ENCODE results near the gene SLC27A6. TPM values are rescaled to one million over a fixed set of nuclear protein-coding genes. Genes with fewer than 3 reads are reported as not detected.

SLC27A6 gene
- total RNA-seq, 1 donor from 2014 or later = 0.15 TPM

- TF ChIP-seq, protein P1, sequence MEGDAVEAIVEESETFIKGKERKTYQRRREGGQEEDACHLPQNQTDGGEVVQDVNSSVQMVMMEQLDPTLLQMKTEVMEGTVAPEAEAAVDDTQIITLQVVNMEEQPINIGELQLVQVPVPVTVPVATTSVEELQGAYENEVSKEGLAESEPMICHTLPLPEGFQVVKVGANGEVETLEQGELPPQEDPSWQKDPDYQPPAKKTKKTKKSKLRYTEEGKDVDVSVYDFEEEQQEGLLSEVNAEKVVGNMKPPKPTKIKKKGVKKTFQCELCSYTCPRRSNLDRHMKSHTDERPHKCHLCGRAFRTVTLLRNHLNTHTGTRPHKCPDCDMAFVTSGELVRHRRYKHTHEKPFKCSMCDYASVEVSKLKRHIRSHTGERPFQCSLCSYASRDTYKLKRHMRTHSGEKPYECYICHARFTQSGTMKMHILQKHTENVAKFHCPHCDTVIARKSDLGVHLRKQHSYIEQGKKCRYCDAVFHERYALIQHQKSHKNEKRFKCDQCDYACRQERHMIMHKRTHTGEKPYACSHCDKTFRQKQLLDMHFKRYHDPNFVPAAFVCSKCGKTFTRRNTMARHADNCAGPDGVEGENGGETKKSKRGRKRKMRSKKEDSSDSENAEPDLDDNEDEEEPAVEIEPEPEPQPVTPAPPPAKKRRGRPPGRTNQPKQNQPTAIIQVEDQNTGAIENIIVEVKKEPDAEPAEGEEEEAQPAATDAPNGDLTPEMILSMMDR (IDR thresholded peaks at IDR 0.05) = no peak
- Histone ChIP-seq H3K36me3 (no peaks in the 10 kb centered on the region), H3K9me3 (no peaks in the 10 kb centered on the region), H3K27me3 (ENCODE audit: low read depth) (no peaks in the 10 kb centered on the region), H3K4me1 (no peaks in the 10 kb centered on the region), H3K4me3 (no peak overlapping the region), H3K27ac (no peak overlapping the region)
- intact Hi-C loops (cut with DNase I) = no loop called here
- DNase-seq (no peak), ATAC-seq (no peak)
Measured at GRCh38 chr5:129001841-129002526, 36.7 kb downstream of the SLC27A6 start.

GRCh38 chr5:129002527-129002842 lies 37.2 kb downstream of the SLC27A6 start:
- Histone ChIP-seq H3K36me3 (no peaks in the 10 kb centered on the region), H3K27me3 (ENCODE audit: low read depth) (no peaks in the 10 kb centered on the region), H3K27ac (no peak overlapping the region), H3K4me1 (no peaks in the 10 kb centered on the region), H3K9me3 (no peaks in the 10 kb centered on the region), H3K4me3 (no peak overlapping the region)
- intact Hi-C loops (cut with DNase I) = no loop called here
- no peak for ATAC-seq
- no peak for DNase-seq
- TF ChIP-seq, protein P1 (IDR thresholded peaks at IDR 0.05) = no peak

- H3K9me3 ChIP-seq = no peaks in the 10 kb centered on the region
- ATAC-seq (no peak), DNase-seq (no peak)
- H3K4me3 ChIP-seq = no peak overlapping the region
- no peaks in the 10 kb centered on the region for H3K27me3 ChIP-seq (ENCODE audit: low read depth)
- H3K27ac ChIP-seq = no peak overlapping the region
- H3K4me1 ChIP-seq = no peaks in the 10 kb centered on the region
- intact Hi-C loops (cut with DNase I) = no loop called here
- H3K36me3 ChIP-seq = no peaks in the 10 kb centered on the region
- TF ChIP-seq, protein P1 (IDR thresholded peaks at IDR 0.05) = no peak
Measured at GRCh38 chr5:129003232-129003631, 37.9 kb downstream of the SLC27A6 start.

DNA sequence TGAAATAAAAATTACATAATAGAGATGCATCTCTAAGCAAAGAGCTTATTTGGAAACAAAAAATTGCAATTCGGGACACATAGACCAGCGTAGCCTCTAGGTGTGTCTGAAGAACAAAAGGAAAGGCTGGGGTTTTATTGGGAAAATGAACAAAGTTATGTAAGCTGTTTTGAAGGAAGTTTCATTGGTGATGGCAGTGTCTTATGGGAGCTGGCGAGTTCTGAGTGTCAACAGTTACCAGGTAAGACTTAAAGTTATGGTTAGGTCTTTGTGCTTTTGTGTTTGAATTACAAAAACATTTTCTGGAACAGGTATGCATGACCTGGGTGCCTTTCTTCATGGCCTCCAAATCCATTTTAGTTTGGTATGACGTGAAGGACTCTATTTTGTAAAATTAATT lies 48.9 kb downstream of the SLC27A6 start:
- intact Hi-C loops (cut with DNase I) = no loop called here
- TF ChIP-seq, protein P1 (IDR thresholded peaks at IDR 0.05) = no peak
- no peak overlapping the region for H3K4me3 ChIP-seq
- no peaks in the 10 kb centered on the region for H3K36me3 ChIP-seq
- H3K27ac ChIP-seq = no peak overlapping the region
- ATAC-seq (no peak), DNase-seq (no peak)
- no peaks in the 10 kb centered on the region for H3K9me3 ChIP-seq
- H3K27me3 ChIP-seq (ENCODE audit: low read depth) = no peaks in the 10 kb centered on the region
- no peaks in the 10 kb centered on the region for H3K4me1 ChIP-seq

GRCh38 chr5:129018837-129019236 lies 53.5 kb downstream of the SLC27A6 start:
- intact Hi-C loops (cut with DNase I) = no loop called here
- no peaks in the 10 kb centered on the region for H3K27me3 ChIP-seq (ENCODE audit: low read depth)
- H3K4me3 ChIP-seq = no peak overlapping the region
- no peaks in the 10 kb centered on the region for H3K4me1 ChIP-seq
- no peaks in the 10 kb centered on the region for H3K36me3 ChIP-seq
- no peak overlapping the region for H3K27ac ChIP-seq
- TF ChIP-seq, protein P1 (IDR thresholded peaks at IDR 0.05) = no peak
- DNase-seq (no peak), ATAC-seq (no peak)
- H3K9me3 ChIP-seq = no peaks in the 10 kb centered on the region
